NCI-H345 (cell line): Measurements from ENCODE around the gene CHEK2.
"Not testable (repeated sequence)": the region's sequence is repeated elsewhere in the genome, so short reads cannot be mapped to it uniquely, and the experiment has no call there.

ENCODE experiments used
- DNase-seq: peaks from one replicate; lab custom pipeline; 2025; lab: John Stamatoyannopoulos, UW

The CHEK2 gene

DNA sequence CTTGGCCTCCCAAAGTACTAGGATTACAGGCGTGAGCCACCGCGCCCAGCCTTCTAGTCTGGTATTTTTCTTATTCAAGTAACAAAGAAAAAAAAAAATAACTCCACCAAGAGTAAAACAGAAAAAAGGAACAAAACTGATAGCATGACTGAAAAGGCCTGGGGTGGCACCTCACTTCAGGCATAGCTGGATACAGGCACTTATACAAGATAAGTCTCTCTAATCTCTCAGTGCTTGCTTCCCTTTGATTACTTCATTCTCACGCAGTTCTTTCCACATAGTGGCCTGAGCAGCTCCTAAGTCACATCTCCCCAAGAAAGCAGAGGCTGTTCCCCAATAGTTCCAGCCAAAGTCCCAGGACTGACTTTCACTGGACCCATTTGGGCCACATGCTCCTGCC is 58.7 kb downstream of the CHEK2 start:
- not testable (repeated sequence) for DNase-seq

DNA sequence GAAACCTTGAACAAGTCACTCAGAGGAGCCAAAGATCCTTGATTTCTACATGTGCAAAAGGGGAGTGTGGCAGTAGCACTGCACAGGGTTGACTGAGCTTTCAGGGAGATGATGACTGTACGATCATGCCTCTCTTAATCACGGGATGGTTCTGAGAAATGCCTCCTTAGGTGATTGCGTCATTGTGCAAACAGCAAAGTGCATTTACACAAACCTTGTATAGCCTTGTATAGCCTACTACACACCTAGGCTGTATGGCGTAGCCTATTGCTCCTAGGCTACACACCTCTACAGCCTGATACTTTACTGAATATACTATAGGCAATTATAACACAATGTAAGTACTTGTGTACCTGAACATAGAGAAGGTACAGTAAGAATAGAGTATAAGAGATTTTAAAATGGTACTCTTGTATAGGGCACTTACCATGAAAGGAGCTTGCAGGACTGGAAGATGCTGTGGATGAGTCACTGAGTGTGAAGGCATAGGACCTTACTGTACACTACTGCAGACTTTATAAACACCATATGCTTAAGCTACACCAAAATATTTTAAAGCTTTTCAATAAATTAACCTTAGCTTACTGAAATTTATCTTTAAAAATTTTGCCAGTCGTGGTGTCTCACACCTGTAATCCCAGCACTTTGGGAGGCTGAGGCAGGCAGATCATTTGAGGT is 60.7 kb downstream of the CHEK2 start:
- DNase-seq, result not testable (repeated sequence)

DNA sequence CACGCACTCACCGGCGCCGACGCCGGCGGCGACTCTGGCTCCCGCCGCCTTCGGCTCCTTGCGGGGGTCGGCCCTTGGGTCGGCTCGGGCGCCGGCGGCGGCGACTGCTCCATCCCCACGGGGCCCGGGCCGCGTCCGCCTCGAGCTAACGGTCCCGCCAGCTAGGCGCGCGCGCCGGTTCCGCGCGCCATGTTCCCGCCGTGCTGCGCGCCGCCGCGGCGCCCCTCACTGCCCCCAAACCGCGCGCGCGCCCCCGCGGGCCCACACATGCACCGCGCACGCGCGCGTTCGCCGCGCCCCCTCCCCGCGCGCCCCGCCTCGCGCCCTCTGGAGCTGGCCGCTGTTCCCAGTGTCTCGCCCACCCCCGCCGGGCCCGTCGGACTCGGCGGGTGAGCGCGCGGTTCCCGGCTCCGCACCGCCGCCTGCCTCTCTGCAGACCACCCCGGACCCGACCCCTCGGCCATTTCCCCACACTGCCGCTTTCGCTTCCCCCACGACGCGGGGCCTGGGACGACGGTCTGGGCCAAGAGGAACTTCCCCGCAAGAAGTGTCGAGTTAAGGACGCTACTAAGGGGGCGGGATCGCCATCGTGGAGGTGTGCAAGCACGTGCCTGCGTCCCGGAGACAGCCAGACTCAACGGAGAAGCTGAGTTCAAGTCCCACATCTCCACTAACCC is 61.9 kb downstream of the CHEK2 start, which contains the start of gene TTC28:
Gene TTC28, minus strand, starts transcription at position 230 of the 677 bp plus-strand sequence. Its CDS starts 117 bp downstream, at position 113.
- peak; percentile 75 for DNase-seq

DNA sequence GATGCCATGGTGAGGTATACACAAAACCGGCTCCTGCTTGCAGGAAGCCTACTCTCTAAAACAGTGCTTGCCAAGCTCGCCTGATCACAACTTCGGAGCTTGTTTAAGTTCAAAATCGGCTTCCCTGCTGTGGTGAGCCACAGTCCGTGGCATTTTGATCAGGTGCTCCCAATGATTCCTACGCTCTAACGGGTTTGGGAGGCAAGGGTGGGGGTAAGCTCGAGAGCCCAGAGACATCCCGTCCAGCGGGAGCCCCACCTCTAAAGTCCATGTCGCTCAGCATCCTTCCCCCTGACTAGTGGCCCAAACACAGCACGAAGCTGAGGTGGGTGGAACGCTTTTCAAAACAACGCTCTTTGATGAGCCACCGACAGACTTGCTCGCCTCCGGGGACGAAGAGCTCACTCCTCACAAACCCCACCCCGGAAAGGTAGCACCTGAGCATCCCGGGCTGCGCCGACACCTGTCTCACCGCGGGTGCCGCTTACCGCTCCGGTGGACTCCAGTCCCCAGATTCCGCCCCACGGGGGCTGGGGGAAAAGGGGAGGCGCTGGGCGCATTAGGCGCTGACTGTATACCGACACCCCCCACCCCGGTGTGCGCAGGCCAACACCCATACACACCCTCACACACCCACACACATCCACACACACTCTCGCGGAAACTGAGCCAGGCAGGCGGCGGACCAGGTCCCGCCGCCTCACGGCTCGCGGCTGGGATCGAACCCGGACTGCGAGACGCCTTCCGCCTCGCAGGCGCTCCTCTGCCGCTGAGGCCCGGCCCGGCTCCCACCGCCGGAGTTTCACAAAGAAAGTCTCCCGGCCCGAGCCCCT is 62.6 kb downstream of the CHEK2 start:
- not testable (repeated sequence) for DNase-seq

DNA sequence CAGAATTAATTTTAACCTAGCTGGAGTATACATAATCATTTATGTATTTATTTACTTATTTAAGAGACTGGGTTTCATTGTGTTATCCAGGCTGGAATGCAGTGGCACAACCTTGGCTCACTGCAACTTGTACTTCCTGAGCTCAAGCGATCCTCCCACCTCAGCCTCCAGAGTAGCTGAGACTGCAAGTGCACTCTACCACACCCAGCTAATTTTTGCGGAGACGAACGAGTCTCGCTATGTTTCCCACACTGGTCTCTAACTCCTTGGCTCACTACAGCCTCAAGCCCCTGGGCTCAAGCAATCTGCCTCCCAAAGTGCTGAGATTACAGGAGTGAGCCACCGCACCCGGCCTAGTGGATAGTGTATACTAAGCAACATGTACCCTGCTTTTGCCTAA is 63.5 kb downstream of the CHEK2 start:
- DNase-seq, result not testable (repeated sequence)

DNA sequence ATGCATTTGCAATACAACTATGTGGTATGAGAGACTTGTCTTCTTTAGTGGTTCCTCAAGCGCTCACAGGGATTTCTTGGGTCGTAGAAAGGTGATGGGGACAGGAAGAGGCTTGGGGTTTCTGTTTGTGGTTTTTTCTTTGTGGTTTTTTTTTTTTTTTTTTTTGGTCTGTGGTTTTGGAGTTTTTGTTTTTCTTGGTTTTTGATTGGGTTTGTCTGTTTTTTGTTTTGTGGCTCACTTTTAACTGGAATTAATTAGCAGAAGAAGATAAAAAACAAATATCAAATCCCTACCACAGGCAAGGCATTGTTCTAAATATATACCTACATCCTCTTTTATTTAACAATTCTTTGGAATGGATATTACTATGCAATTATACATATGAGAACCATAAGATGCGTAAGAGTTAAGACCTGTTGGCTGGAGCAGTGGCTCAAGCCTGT is 67.5 kb downstream of the CHEK2 start:
- no peak for DNase-seq

DNA sequence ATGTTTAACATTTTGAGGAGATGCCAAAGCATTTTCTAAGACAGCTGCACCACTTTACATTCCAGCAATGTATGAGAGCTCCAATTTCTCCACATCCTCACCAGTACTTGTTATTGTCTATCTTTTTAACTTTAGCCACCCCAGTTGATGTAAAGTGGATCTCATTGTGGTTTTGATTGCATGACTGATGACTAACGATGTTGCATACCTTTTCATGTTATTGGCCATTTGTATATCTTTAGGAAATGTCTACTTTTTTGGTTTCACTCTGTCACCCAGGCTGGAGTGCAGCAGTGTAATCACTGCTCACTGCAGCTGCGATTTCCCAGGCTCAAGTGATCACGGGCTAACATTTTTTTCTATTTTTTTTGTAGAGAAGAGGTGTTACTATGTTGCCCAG is 70.9 kb downstream of the CHEK2 start:
- no peak for DNase-seq

DNA sequence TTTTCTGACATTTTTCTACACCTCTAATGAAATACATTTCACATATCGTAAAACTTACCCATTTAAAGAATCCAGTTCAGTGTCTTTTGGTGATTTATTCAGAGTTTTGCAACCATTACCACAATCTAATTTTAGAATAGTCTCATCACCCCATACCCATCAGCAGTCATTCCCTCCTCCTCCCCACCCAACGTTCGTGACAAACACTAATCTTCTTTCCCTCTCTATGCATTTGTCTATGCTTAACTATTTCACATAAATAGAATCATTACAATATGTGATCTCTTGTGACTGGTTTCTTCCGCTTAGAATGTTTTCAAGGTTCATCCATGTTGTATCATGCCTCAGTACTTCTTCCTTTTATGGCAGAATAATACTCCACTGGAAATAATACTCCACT is 71.5 kb downstream of the CHEK2 start:
- no peak for DNase-seq

DNA sequence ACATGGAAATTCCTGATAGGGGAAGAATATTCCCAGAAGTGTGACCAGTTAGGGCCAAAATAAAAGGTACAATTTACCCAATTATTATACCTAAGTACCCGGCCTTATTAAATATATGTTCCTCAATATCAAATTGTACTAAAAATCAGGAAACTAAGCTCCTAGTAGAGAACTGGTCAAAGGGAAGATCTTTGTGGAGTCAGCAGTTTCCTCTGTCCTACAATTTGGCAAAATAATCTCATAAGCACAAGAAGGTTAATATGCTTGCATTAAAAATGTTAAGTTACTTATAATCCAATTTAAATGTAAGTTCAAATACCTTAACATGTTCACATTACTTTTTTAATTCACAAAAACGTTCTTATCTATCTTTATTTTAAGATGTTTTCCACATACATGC is 72.2 kb downstream of the CHEK2 start:
- no peak for DNase-seq

DNA sequence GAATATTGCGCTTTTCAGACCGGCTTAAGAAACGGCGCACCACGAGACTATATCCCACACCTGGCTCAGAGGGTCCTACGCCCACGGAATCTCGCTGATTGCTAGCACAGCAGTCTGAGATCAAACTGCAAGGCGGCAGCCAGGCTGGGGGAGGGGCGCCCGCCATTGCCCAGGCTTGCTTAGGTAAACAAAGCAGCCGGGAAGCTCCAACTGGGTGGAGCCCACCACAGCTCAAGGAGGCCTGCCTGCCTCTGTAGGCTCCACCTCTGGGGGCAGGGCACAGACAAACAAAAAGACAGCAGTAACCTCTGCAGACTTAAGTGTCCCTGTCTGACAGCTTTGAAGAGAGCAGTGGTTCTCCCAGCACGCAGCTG is 78.1 kb downstream of the CHEK2 start:
- not testable (repeated sequence) for DNase-seq

DNA sequence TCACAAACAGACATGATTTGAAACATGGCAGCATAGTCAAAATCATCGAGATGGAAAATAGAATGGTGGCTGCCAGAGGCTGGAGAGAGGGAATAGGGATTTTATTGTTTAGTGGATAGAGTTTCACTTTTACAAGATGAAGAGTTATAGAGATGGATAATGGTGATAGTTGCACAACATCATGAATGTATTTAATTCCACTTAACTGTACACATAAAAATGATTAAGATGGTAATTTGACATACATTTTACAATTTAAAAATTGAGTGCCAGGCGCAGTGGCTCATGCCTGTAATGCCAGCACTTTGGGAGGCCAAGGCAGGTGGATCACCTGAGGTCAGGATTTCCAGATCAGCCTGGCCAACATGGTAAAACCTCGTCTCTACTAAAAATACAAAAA is 83.2 kb downstream of the CHEK2 start:
- no peak for DNase-seq

DNA sequence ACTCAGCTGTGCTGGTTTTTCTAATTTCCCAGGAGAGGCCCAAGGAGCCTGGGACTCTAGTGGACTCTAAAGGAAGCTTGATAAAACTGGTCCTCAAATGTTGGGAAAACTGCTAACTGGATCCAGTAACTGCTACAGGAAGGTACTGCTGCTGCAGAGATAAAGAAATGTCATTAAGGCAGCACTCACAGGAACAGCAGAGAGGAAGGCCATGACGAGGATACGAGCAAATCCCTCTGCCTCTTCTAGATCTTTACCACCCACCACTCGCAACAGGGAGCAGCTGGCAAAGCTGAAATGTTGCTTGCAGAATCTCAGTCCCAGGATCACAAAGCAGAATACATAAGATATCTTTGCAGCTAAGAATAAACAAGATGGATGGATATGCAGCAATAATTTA is 85.4 kb downstream of the CHEK2 start:
- DNase-seq, result no peak

DNA sequence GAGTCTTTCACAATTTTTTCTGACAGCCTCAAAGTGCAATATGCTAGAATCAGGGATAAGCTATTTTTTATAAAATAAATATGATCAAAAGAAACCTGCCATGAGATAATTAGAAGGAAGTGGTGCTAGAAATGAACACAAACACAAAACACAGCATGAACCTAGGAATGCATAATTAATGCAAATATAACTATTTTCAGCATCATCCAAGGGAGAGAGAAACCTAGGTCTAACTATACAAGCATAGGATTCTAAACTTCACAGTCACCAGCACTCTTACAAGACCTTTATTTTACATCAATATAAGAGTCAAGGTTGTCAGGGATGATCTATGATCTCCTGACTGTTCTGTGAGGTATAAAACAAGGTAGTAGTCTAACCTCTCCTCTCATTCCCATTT is 91.2 kb downstream of the CHEK2 start:
- DNase-seq, result no peak

DNA sequence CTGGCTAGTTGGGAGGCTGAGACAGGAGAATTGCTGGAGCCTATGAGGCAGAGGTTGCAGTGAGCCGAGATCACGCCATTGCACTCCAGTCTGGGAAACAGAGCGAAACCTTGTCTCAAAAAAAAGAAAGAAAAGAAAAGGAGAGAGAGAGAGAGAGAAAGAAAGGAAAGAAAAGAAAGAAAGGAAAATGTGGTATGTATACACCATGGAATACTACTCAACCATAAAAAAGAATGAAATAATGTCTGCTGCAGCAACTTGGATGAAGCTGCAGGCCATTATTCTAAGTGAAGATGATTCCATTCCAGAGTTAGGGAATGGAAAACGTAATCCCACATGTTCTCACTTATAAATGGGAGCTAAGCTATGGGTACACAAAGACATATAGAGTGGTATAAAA is 92.8 kb downstream of the CHEK2 start:
- no peak for DNase-seq

DNA sequence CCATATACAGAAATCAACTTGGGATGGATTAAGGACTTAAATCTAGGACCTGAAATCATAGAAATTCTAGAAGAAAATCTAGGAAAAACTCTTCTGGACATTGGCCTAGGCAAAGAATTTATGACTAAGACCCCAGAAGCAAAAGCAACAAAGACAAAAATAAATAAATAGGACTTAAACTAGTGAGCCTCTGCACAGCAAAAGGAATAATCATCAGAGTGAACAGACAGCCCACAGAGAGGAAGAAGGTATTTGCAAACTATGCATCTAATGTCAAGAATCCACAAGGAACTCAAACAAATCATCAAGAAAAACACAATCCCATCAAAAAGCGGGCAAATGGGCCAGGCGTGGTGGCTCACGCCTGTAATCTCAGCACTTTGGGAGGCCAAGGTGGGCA is 94.4 kb downstream of the CHEK2 start:
- DNase-seq, result no peak

DNA sequence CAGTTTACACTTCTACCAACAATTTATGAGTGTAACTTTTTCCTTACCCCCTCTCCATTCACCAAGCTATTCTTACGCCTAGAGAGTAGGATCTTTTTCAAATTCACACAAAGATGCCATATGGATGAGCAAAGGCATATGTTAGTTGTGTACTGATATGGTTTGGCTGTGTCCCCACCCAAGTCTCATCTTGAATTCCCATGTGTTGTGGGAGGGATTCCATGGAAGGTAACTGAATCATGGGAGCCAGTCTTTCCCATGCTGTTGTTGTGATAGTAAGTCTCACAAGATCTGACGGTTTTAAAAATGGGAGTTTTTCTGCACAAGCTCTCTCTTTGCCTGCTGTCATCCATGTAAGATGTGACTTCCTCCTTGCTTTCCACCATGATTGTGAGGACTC is 102.3 kb downstream of the CHEK2 start:
- DNase-seq, result no peak
